ENCODE data around the gene PAXIP1.
A peak's percentile ranks its signal among the peaks of the same experiment; 100 is the strongest.
"Not testable (repeated sequence)": the region's sequence is repeated elsewhere in the genome, so short reads cannot be mapped to it uniquely, and the experiment has no call there.

The PAXIP1 gene

GRCh38 chr7:154931906-154932305 is 71.0 kb downstream of the PAXIP1 start:
- DNase-seq (ENCODE audit: low read depth), result no peak
- H3K4me3 ChIP-seq (ENCODE audit: low read depth, low read length), result no peak overlapping the region
- TF ChIP-seq, protein P1, sequence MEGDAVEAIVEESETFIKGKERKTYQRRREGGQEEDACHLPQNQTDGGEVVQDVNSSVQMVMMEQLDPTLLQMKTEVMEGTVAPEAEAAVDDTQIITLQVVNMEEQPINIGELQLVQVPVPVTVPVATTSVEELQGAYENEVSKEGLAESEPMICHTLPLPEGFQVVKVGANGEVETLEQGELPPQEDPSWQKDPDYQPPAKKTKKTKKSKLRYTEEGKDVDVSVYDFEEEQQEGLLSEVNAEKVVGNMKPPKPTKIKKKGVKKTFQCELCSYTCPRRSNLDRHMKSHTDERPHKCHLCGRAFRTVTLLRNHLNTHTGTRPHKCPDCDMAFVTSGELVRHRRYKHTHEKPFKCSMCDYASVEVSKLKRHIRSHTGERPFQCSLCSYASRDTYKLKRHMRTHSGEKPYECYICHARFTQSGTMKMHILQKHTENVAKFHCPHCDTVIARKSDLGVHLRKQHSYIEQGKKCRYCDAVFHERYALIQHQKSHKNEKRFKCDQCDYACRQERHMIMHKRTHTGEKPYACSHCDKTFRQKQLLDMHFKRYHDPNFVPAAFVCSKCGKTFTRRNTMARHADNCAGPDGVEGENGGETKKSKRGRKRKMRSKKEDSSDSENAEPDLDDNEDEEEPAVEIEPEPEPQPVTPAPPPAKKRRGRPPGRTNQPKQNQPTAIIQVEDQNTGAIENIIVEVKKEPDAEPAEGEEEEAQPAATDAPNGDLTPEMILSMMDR (IDR thresholded peaks at IDR 0.05; ENCODE audit: insufficient read depth, low read depth, low read length, missing control alignments), result no peak

DNA sequence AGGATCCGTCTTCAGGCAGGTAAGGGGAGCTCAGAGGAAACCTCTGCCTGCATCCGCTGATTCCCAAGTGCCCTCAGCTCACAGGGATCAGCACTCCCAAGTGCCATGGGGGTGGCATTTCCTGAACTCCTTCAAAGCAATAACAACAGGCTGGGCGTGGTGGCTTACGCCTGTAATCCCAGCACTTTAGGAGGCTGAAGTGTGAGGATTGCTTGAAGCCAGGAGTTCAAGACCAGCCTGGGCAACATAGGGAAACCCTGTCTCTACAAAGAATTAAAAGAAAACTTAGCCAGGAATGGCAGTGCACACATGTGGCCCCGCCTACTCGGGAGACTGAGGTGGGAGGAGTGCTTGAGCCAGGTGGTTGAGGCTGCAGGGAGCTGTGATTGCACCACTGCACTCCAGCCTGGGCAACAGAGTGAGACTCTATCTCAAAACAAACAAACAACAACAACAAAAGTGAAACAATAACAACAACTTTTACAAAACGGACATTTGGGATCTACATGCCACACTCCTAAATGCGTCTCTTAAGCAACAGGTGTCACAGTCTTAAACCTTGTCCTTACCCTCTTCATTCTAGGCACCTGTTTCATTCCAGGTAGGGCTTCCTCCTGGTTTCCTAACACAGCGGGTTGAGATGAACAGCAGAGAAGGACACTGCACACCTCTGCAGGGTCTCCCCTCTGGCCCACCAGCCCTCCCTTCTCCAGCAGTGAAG is 73.8 kb downstream of the PAXIP1 start:
- peak overlapping the region; percentile 92 for H3K4me3 ChIP-seq (ENCODE audit: low read depth, low read length)
- DNase-seq (ENCODE audit: low read depth), result peak; percentile 16
- TF ChIP-seq, protein P1 (IDR thresholded peaks at IDR 0.05; ENCODE audit: insufficient read depth, low read depth, low read length, missing control alignments), result no peak

DNA sequence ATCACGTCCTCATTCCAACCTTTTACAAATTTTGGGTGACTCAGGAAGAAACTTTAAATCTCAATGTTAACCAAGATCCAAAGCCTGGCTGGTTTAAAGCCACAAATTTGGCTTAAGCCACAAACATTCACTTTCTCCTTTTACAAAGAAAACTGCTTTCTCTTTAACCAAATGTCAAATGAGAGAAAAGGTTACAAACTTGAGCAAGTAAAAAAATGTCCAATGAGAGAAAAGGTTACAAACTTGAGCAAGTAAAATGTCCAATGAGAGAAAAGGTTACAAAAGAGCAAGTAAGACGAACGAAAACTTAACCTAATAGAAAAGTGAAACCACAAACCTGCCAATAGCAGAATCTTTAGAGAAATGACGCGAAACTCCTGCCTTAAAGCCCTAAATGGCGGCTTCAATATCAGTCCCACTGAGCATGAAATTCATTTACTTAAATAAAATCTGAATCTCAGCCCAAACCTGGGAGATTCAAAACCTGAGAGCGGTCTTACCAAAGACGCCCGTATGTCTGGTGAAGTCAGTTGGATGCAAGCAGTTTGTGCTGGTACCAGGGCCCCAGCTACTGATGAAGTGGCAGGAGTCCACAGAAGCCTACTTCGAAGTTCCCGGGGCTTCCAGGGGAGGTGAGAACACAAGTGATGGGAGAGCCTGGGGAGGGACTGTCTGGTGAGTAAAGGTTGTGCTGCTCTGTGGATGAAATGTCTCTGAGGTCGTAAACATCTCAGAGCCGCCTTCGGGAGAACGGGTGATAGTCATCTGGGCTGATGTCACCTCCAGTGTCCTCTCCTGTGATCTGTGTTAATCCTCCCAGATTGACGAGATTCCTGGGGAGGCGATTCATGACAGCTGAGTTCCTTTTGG is 74.6 kb downstream of the PAXIP1 start:
- TF ChIP-seq, protein P1 (IDR thresholded peaks at IDR 0.05; ENCODE audit: insufficient read depth, low read depth, low read length, missing control alignments), result no peak
- peak overlapping the region; percentile 92 for H3K4me3 ChIP-seq (ENCODE audit: low read depth, low read length)
- DNase-seq (ENCODE audit: low read depth), result peak; percentile 94

DNA sequence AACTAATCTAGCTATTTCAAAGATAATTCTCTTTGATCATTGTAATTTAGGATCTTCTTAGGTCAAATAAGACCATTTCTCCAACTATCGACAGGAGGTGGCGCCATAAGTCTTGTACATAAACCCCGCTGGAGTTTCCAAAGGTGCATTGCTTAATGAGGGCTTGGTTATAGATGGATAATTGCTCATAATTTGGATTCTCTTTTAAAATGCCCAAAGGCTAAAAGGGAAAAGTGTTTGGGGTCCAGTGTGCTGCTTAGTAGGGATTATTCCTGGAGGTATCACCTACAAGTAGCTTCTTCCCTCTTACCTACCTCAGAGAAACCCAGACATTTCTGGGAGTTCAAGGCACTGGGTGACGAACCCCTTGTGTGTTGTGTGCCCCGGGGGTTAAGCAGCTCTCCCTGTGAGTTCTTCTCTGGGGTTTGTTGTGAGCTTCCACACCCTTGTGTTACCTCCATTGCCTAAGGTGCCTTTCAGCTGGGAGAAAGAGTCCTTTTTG is 75.2 kb downstream of the PAXIP1 start:
- TF ChIP-seq, protein P1 (IDR thresholded peaks at IDR 0.05; ENCODE audit: insufficient read depth, low read depth, low read length, missing control alignments), result peak; percentile 60
- peak; percentile 92 for DNase-seq (ENCODE audit: low read depth)
- peak overlapping the region; percentile 92 for H3K4me3 ChIP-seq (ENCODE audit: low read depth, low read length)

DNA sequence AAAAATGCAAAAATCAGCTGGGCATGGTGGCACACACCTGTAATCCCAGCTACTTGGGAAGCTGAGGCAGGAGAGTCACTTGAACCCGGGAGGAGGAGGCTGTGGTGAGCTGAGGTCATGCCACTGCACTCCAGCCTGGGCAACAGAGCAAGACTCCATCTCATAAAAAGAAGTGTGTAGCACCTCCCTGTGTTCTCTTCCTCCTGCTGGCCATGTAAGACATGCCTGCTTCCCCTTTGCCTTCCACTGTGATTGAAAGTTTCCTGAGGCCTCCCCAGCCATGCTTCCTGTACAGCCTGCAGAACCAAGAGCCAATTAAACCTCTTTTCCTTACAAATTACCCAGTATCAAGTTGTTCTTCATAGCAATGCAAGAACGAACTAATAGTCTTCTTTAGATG is 80.5 kb downstream of the PAXIP1 start:
- not testable (repeated sequence) for DNase-seq (ENCODE audit: low read depth); H3K4me3 ChIP-seq (ENCODE audit: low read depth, low read length)

DNA sequence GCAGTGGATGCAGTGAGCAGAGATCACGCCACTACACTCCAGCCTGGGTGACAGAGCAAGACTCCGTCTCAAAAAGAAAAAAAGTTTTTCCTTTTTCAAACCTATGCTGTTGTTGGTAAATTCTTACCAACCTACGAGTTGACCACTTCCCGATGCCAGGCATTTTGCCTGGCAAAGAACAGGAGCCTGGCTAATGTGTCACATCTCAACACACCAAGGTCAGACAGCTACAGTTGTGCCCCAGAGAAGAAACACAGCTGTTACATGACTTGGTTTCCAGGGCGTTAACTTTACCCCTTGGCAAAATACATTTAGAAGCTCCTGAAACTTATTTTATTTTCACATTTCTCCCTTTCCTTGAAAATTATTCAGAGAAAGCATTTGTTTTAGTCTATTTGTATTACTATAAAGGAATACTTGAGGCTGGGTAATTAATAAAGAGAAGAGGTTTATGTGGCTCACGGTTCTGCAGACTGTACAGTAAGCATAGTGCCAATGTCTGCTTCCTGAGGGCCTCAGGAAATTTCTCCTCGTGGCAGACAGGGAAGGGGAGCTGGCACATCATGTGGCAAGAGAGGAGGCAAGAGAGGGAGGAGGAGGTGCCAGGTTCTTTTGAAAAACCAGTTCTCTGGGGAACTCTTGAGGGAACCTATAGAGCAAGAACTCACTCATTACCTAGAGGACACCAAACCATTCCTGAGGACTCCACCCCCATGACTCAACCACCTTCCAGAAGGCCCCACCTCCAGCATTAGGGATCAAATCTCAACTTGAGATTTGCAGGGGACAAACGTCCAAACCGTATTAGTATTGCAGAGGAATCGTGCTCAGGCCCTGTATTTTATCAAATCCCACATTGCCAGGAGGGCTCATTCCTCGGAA is 83.3 kb downstream of the PAXIP1 start:
- no peak for DNase-seq (ENCODE audit: low read depth)
- TF ChIP-seq, protein P1 (IDR thresholded peaks at IDR 0.05; ENCODE audit: insufficient read depth, low read depth, low read length, missing control alignments), result no peak

More for the DNA sequence above, 83.3 kb downstream of the PAXIP1 start:
- no peak overlapping the region for H3K4me3 ChIP-seq (ENCODE audit: low read depth, low read length)
